C4-2B (cell line): Measurements from ENCODE around the gene PDK2.

ENCODE experiments used
- H3K27ac ChIP-seq: fragments of 450-650 bp; 2 replicates; pipeline ENCODE4 v1.5.1; 2017
- CTCF ChIP-seq: fragments of 450-650 bp; conservative IDR thresholded peaks from 2 replicates; pipeline ENCODE4 v1.5.1; 2017; ENCODE audit warnings: mild to moderate bottlenecking
- ZFX ChIP-seq: fragments of 450-650 bp; IDR thresholded peaks from 2 replicates; pipeline ENCODE4 v1.6.1; 2017

PDK2 gene

GRCh38 chr17:50130559-50131305 is 35.6 kb downstream of the PDK2 start:
- TF ChIP-seq CTCF (no peak), ZFX (no peak)
- H3K27ac ChIP-seq = no peak overlapping the region

GRCh38 chr17:50132104-50132794 is 37.1 kb downstream of the PDK2 start:
- TF ChIP-seq CTCF (no peak), ZFX (no peak)
- no peak overlapping the region for H3K27ac ChIP-seq

- TF ChIP-seq ZFX = no peak
- no peak overlapping the region for H3K27ac ChIP-seq
Observed at GRCh38 chr17:50133028-50133768, 38.0 kb downstream of the PDK2 start.

- TF ChIP-seq ZFX (no peak), CTCF (no peak)
- H3K27ac ChIP-seq = no peak overlapping the region
Observed at GRCh38 chr17:50133769-50134099, 38.6 kb downstream of the PDK2 start.

GRCh38 chr17:50134206-50135110 is 39.3 kb downstream of the PDK2 start:
- H3K27ac ChIP-seq = no peak overlapping the region
- TF ChIP-seq ZFX (no peak), CTCF (no peak)

GRCh38 chr17:50135316-50136095 is 40.4 kb downstream of the PDK2 start:
- TF ChIP-seq CTCF = no peak
- TF ChIP-seq ZFX = no peak
- no peak overlapping the region for H3K27ac ChIP-seq
